ENCODE data around the gene SEMA6A. TPM values are rescaled to one million over a fixed set of nuclear protein-coding genes. Genes with fewer than 3 reads are reported as not detected.
A peak's percentile ranks its signal among the peaks of the same experiment; 100 is the strongest.

Gene SEMA6A
- total and polyA plus RNA-seq, 8 donors: 8.9 to 24.5 (median 14.1) TPM

- H3K27ac ChIP-seq: peak overlapping the region in 3 of 4 donors; percentile 17 to 57 (median 47)
- ATAC-seq (peak; percentile 73 to 84 (median 82)), DNase-seq (peak in 1 of 6 donors; percentile 32)
Observed at GRCh38 chr5:116395631-116396203, 178.9 kb downstream of the SEMA6A start.

GRCh38 chr5:116395226-116395625 is 179.4 kb downstream of the SEMA6A start:
- DNase-seq (no peak), ATAC-seq (no peak), FAIRE-seq (no peak)
- H3K36me3 ChIP-seq: no peaks in the 10 kb centered on the region
- 85 to 87% methylated on average over 9 of the region's 9 CpGs for WGBS, 2 donors
- H3K4me1 ChIP-seq: peaks cover 10 to 19% (median 12%) of the 10 kb centered on the region in 3 donors
- no peaks in the 10 kb centered on the region for H3K9me3 ChIP-seq
- H3K27me3 ChIP-seq: no peaks in the 10 kb centered on the region
- intact Hi-C loops (cut with DNase I): no loop called here
- peak overlapping the region in 2 of 4 donors; percentile 17 to 47 for H3K27ac ChIP-seq
- no peak for TF ChIP-seq CTCF (IDR thresholded peaks at IDR 0.05)
- no peak overlapping the region for H3K4me3 ChIP-seq

More at GRCh38 chr5:116395631-116396203, 178.9 kb downstream of the SEMA6A start:
- no peaks in the 10 kb centered on the region for H3K36me3 ChIP-seq
- TF ChIP-seq CTCF (IDR thresholded peaks at IDR 0.05): no peak
- H3K9me3 ChIP-seq: no peaks in the 10 kb centered on the region
- FAIRE-seq: no peak
- intact Hi-C loops (cut with DNase I): no loop called here
- WGBS, 2 donors: 34% methylated on average over 4 of the region's 4 CpGs
- peaks cover 10 to 19% (median 12%) of the 10 kb centered on the region in 3 donors for H3K4me1 ChIP-seq
- no peaks in the 10 kb centered on the region for H3K27me3 ChIP-seq
- H3K4me3 ChIP-seq: no peak overlapping the region

GRCh38 chr5:116394186-116394867 is 180.3 kb downstream of the SEMA6A start:
- ATAC-seq (no peak), FAIRE-seq (no peak), DNase-seq (no peak)
- WGBS, 2 donors: 92 to 93% methylated on average over 5 of the region's 5 CpGs
- no peaks in the 10 kb centered on the region for H3K9me3 ChIP-seq
- H3K4me1 ChIP-seq: peaks cover 10 to 19% (median 12%) of the 10 kb centered on the region in 3 donors
- no peak overlapping the region for H3K4me3 ChIP-seq
- H3K27me3 ChIP-seq: no peaks in the 10 kb centered on the region
- intact Hi-C loops (cut with DNase I): no loop called here
- no peak overlapping the region for H3K27ac ChIP-seq
- TF ChIP-seq CTCF (IDR thresholded peaks at IDR 0.05): no peak
- no peaks in the 10 kb centered on the region for H3K36me3 ChIP-seq
